CD4-positive, alpha-beta T cell treated with Interleukin-6 at 100 ng/mL for 8 hours (primary cell): ENCODE results near the gene ALDH7A1.
"Not testable (repeated sequence)": the region's sequence is repeated elsewhere in the genome, so short reads cannot be mapped to it uniquely, and the experiment has no call there.

Source experiments
- DNase-seq: peaks from one replicate; pipeline ENCODE4 v3.0.0-alpha.2; 2020; ENCODE audit warnings: mixed read lengths, low spot score

Gene ALDH7A1

DNA sequence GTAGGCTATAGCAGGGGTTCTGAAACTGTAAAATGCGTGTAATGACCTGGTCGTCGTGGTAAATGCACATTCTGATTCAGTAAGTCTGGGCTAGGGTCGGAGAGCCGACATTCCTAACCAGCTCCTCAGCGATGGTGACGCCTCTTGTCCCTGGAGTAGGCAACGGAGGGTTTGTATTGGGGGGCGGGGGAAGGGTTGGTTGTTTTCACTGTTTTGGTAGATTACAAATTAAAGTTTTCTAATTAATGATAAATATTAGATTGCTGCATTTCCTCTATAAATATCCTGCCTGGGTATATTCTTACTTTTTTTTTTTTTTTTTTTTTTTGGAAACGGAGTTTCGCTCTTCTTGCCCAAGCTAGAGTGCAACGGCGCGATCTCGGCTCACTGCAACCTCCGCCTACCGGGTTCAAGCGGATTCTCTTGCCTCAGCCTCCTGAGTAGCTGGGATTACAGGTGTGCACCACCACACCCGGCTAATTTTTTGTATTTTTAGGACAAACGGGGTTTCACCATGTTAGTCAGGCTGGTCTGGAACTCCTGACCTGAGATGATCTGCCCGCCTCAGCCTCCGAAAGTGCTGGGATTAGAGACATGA is 566 bp upstream of the ALDH7A1 start:
- no peak for DNase-seq

DNA sequence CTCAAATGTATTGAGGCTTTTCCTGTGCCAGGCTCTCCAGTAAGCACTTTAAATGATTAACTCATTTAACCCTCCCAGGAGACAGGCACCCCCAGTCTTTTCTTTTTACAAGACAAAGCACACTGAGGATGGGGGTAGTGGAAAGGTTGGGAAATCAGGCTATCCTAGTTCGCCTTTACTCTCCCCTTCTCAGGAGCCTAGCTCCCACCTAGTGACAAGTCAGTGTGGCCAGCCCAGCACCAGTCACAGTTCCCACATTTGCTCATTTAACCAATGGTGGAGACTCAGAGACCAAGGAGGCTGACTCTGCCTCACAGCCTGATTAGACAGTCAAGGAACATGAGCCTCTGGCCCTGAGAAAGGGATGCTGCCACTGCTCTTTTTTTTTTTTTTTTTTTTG is 3.5 kb downstream of the ALDH7A1 start:
- no peak for DNase-seq

DNA sequence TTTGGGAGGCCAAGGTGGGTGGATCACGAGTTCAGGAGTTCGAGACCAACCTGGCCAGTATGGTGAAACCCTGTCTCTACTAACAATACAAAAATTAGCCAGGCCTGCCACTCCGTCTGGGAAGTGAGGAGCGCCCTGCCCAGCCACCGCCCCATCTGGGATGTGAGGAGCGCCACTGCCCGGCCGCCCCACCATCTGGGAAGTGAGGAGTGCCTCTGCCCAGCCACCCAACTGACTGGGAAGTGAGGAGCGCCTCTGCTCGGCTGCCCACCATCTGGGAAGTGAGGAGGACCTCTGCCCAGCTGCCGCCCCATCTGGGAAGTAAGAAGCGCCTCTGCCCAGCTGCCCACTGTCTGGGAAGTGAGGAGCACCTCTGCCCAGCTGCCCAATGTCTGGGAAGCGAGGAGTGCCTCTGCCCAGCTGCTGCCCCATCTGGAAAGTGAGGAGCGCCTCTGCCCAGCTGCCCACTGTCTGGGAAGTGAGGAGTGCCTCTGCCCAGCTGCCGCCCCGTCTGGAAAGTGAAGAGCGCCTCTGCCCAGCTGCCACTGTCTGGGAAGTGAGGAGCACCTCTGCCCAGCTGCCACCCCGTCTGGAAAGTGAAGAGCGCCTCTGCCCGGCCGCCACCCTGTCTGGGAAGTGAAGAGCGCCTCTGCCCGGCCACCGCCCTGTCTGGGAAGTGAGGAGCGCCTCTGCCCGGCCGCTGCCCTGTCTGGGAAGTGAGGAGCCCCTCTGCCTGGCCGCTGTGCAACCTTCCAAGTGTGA is 5.3 kb downstream of the ALDH7A1 start:
- DNase-seq, result no peak

DNA sequence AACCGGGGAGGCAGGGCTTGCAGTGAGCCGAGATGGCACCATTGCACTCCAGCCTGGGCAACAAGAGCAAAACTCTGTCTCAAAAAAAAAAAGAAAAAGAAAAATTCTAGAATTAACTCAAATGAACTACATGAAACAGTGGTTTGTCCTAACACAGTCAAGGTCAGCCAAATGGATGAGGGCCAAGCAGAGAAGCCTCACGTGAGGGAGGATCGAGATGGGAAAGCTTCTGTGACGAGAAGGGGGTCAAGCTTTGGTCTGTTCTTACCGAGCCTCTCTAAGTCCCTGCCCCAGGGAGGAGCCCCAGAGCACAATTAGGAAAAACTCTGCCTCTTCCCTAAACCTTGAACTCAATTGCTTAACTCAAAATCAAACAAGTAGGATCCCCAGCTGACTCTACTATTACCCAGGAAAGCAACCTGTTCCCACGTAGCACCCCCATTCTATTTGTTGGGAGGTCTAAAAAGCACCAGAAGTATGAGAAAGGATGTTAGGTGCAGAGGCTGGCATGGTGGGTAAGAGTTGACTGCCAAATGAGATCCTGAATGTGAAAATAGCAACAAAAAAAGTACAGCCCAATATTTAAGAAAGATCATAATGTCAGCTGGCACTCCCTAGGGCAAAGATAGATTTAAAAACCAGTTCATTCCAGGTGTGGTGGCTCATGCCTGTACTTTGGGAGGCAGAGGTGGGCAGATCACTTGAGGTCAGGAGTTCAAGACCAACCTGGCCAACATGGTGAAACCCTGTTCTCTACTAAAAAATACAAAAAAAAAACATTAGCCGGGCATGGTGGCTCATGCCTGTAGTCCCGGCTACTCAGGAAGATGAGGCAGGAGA is 7.2 kb downstream of the ALDH7A1 start:
- DNase-seq, result no peak

DNA sequence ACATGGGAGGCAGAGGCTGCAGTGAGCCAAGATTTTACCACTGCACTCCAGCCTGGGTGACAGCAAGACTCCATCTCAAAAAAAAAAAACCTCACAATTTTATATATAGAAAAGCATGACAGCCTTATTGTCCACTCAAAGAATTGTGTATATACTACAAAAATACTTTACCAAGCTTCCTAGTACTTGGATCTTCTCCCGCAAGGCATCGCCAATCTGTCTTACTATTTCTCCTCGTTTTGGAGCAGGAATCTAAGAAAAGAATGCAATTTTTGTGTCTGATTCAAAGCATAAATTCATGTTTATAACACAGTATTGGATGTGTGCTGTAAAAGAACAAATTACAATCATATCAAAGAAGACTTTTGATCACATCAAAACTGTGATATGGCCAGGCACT is 11.3 kb downstream of the ALDH7A1 start:
- no peak for DNase-seq

DNA sequence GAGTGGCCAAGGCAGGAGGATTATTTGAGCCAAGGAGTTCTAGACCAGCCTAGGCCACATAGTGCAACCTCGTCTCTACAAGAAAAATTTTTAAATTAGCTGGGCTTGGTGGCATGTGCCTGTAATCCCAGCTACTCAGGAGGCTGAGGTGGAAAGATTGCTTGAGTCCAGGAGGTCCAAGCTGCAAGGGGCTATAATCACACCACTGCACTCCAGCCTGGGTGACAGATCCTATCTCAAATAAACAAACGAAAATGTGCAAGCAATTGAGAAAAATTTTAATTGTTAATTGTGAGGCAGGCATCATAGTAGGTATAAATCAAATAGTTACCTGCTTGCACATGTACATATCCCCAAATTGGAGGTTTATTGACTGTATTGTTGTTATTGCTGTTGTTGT is 15.3 kb downstream of the ALDH7A1 start:
- no peak for DNase-seq

DNA sequence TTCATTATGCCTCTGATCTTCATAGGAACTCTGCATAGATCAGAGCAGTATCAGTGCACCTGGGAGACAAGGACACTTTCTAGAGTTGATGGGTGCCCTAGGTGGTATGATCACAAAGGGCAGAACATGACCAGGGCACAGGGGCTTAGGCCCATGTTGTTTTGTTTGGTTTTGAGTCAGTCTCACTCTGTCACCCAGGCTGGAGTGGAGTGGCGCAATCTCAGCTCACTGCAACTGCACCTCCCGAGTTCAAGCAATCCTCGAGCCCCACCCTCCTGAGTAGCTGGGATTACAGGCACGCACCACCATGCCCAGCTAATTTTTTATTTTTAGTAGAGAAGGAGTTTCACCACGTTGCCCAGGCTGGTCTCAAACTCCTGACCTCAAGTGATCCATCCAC is 17.6 kb downstream of the ALDH7A1 start:
- DNase-seq, result no peak

DNA sequence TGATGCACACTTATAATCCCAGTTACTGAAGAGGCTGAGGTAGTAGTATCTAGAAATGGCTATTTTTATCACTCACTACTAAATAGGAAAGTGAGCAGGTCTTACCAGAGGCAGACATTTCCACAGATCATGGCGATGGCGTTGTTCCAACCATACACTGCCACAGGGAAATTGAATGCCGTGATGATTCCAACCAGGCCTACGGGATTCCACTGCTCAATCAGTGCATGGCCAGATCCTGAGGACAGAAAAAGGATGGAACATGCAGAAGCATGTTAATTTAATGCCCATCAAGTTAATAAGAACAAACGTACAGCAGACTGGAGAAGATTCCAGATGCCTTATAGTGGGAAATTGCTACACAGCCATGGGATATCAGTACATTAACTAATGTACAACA is 18.0 kb downstream of the ALDH7A1 start:
- DNase-seq, result no peak

DNA sequence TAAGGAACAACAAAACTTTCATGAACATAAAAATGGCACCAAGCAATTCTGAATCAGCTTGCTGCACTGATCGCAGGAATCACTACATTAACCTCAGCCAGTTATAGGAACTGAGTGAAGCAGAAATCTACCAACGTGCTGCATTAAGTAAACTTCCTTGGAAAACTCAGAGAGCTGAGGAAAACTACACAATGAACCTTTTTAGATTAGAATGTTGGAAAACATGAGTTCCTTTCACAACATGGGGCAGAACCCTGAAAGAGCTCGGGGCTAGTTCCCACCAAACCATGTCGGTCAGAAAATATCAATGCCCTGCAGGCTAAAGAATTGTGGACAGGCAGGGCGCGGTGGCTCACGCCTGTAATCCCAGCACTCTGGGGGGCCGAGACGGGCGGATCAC is 19.4 kb downstream of the ALDH7A1 start:
- no peak for DNase-seq

DNA sequence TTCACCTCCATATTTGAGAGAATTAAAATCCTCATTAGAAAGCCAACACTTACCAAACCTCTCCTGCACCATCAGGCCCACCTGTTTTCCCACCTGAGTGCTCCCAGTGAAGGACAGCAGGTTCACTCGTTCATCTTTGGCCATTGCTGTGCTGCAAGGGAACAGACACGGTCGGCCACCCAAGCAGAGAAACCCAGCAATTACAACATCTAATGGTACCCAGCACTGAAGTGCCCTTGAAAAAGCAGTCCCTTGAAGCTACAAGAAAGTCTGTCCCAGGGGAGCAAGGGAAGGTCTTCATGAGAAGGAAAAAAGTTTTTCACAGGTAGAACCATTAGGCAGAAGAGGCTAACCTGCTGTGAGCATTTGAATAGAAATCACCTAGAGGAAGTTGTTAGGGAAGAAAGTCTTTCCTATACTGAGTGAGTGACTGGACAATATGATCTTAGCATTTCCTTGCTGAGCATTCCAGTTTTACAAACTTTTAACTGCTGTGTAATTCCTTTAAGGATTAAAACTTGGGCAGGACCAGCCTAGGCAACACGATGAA is 26.7 kb downstream of the ALDH7A1 start:
- DNase-seq, result no peak

DNA sequence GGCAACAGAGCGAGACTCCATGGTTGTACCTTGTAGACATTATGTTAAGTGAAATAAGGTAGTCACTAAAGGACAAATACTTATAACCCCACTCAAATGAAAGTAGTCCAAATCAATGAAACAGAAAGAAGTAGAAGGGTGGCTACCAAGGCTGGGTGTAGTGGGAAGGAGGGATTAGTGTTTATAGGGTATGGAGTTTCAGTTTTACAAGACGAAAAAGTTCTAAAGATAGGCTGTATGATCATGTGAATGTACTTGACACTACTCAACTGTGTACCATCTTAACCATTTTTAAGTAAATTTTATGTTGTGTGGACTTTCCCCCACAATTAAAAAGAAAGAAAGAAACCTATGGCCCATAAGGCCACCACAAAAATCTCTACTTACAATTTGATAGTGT is 32.2 kb downstream of the ALDH7A1 start:
- DNase-seq, result no peak

DNA sequence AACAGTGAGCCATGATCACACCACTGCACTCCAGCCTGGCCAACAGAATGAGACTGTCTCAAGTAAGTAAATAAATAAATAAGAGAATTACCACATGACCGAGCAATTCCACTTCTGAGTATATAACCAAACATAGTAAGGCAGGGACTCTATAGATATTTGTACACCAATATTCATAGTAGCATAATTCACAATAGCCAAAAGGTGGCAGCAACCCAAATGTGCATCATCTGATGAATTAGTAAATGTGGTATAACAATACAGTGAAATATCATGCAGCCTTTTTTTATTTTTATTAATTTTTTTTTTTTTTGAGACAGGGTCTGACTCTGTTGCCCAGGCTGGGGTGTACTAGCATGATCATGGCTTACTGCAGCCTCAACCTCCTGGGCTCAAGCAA is 33.1 kb downstream of the ALDH7A1 start:
- no peak for DNase-seq

DNA sequence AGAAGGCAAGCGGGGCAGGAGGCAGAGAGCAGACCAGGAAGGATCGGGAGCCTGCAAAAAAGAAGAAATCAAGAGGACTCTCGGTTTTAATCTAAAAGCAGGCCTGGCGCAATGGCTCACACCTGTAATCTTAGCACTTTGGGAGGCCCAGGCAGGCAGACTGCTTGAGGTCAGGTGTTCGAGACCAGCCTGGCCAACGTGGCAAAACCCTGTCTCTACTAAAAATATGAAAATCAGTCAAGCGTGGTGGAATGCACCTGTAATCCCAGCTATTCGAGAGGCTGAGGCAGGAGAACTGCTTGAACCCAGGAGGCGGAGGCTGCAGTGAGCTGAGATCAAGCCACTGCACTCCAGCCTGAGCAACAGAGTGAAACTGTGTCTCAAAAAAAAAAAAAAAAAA is 39.9 kb downstream of the ALDH7A1 start:
- DNase-seq, result not testable (repeated sequence)

DNA sequence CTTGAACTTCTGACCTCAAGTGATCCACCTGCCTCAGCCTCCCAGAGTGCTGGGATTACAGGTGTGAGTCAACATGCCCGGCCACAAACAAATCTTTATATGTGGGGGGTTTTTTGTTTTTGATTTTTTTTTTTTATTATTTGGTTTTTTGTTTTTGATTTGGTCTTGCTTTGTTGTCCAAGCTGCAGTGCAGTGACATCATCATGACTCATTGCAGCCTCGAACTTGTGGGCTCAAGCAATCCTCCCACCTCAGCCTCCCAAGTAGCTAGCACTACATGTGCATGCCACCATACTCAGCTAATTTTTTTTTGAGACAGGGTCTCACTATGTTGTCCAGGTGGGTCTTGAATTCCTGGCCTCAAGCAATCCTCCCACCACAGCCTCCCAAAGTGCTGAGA is 42.4 kb downstream of the ALDH7A1 start:
- no peak for DNase-seq

DNA sequence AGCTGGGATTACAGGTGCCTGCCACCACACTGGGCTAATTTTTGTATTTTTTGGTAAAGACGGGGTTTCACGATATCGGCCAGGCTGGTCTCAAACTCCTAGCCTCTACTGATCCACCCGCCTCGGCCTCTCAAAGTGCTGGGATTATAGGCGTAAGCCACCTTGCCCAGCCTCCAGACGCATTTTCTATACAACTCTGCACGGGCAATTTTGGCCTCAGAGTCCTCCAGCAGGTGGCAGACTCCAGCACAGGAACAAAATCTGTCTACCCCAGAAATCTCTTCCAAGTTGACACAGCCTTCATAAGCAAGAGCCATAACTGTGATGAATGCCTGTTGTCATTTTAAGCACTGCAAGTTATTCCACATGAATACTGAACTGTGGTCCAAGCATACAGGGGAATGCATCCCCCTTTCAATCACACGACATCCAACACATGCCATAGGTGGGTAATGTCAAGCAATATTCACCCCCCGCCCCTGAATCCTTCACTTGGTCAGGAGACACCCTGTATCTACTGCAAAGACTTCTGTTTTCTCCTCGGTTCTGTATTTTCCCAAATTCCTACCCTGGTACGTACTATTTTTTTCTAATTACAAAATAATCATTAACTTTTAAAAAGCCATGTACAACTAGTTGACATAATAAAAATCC is 50.8 kb downstream of the ALDH7A1 start:
- no peak for DNase-seq

DNA sequence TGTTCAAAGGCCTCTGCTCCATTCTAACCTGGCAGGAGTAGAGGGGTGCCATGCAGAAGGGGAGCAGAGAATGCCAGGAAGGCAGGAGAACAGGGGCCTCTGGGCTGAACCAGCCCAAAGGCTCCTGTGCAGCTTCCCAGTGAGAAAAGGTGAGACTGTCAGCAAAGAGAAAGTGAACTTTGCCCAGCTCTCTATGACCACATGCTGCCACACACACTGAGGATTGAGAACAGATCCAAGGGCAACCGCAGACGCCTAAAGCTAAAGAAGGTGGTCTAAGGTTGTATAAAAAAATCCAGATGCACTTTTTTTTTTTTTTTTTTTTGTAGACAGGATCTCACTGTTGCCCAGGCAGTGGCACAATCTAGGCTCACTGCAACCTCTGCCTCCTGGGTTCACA is 51.4 kb downstream of the ALDH7A1 start:
- no peak for DNase-seq

DNA sequence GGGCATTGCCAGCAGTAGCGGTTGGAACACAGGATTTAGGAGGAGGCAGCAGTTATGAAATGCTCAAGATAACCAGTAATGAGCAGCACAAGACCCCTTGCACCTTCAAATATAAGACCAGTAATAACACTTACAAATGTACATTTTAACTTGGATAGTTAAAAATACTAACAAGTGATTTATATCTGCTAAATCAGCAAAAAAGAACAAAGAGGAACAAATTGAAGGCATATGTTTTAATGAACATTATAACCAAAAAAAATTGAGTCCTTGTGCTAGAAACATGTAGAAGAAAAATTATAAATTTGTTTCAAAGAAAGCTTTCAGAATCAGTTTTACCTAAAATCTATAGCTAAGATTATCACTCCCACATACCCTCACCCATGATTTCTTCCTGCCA is 52.0 kb downstream of the ALDH7A1 start:
- DNase-seq, result no peak

DNA sequence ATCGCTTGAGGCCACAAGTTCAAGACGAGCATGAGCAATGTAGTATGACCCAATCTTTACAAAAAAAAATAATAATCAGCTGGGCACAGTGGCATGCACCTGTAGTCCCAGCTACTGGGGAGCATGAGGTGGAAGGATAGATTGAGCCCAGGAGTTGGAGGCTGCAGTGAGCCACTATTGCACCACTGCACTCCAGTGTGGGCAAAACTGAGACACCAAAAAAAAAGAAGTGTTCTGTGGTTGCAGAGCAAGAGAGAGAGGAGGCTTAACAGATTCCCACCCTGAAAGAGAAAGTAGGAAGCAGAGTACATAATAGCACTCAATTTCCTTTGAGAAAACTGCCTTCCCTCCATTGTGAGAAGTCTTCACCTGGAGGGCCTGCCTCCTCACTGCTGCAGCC is 52.6 kb downstream of the ALDH7A1 start:
- no peak for DNase-seq

DNA sequence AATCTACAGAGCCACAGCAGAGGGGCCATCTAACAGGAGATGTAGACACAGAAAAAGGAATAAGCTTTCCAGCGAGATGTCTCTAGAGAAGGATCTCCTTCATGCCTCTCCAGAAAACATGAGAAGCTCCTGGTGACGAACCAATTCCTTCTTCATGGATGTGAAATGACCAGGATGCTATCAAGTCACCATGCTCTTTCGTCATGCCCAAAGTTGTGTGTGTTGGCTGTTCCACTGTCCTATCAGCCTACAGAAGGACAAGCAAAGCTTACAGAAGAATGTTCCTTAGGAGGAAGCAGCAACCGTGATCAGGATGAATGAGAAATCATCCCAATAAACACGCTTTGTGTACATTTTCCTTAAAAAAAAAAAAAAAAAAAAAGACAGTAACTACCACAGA is 54.4 kb downstream of the ALDH7A1 start:
- no peak for DNase-seq

DNA sequence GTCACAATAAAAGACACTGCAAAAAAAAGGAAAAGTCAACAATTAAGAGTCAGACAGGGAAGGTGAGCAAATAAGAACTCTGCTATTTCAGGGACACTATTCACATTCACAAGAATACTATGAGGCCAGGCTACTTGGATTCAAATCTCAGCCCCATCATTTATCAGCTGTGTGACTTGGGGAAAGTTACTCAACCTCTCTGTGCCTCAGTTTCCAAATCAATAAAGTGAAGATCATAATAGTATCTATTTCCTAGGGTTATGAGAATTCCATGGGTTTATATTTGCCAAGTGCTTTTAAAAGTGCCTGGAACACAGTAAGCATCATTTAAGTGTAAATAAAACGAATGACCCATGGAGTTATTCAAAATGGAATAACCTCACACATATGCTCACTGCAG is 56.4 kb downstream of the ALDH7A1 start:
- no peak for DNase-seq

DNA sequence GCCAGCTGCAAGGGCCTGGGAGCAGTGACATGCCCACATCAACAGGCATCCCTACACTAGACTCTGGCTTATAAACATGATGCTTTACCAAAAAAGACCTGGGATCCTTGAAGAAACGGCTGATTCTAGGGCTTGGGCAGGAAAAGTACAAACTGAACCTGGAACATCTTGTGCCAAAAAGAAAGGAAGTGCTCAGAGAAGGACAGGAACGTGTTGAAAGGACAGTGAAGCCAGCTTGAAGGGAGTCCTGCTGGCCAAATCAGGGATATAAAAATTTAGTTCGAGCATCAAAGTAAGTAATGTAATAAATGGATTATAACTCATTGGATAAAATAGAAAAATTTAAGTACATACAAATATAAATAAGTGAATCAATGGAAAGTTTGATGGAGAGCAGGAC is 58.1 kb downstream of the ALDH7A1 start:
- DNase-seq, result no peak

DNA sequence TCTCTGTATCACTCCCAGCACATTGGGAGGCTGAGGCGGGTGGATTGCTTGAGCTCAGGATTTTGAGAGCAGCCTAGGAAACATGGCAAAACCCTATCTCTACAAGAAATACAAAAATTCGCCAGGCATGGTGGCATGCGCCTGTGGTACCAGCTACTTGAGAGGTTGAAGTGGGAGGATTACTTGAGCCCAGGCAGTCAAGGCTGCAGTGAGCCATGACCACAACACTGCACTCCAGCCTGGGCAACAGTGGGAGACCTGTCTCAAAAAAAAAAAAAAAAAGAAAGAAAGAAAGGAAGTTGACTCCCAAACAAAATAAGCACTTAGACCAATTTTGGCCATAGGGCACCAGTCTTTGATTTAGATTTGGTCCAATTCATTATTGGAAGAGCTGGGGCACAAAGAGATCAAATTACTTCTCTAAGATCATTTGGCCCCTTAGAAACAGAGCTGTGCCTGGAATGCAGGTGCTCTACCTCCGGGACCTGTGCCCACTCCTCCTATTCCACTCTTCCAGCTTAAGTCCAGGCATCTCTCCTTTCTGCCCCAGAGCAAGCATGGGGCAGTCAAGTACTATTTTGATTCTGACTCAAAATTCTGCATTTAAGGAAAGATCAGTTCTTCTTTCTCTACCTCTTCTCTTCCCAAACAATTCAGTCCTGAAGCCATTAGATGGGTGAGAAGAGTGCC is 59.0 kb downstream of the ALDH7A1 start:
- DNase-seq, result no peak
